H1 (cell line): ENCODE measurements around the gene ADCK2. TPM values are rescaled to one million over a fixed set of nuclear protein-coding genes. Genes with fewer than 3 reads are reported as not detected.

Source experiments
- CBX8 ChIP-seq: fragments of 300-800, 300-1000 bp; sonication (generic); IDR thresholded peaks from 2 replicates; pipeline ENCODE4 v1.7.1; 2016; ENCODE audit warnings: low read depth, low read length, borderline replicate concordance
- CHD2 ChIP-seq: IDR thresholded peaks from 2 replicates; pipeline ENCODE4 v1.6.1; 2012; ENCODE audit warnings: low read length, improper control_type of control experiment
- CREB1 ChIP-seq: IDR thresholded peaks from 2 replicates; pipeline ENCODE4 v1.6.1; 2012; ENCODE audit warnings: inconsistent platforms
- EGR1 ChIP-seq: IDR thresholded peaks from 2 replicates; pipeline ENCODE4 v1.6.1; 2011; ENCODE audit warnings: low read depth, low read length, borderline replicate concordance
- GABPA ChIP-seq: IDR thresholded peaks from 2 replicates; pipeline ENCODE4 v1.6.1; 2011; ENCODE audit warnings: mild to moderate bottlenecking, low read length, moderate library complexity, borderline replicate concordance; ENCODE audit not compliant: insufficient read depth
- JUN ChIP-seq: IDR thresholded peaks from 2 replicates; pipeline ENCODE4 v1.6.1; 2011; ENCODE audit warnings: low read depth, mild to moderate bottlenecking, improper control_type of control experiment, low read length
- MAFK ChIP-seq: IDR thresholded peaks from 2 replicates; pipeline ENCODE4 v1.6.1; 2012; ENCODE audit warnings: low read depth, mild to moderate bottlenecking, improper control_type of control experiment, low read length
- NRF1 ChIP-seq: IDR thresholded peaks from 2 replicates; pipeline ENCODE4 v1.6.1; 2011; ENCODE audit warnings: mild to moderate bottlenecking, low read depth, low read length, improper control_type of control experiment
- POLR2A ChIP-seq, 2 experiments: IDR thresholded peaks; 1 replicate in 1 of 2; 2 replicates in 1 of 2; pipeline ENCODE4 v1.6.1; 2011; ENCODE audit warnings: low read depth in 2 of 2, low read length in 2 of 2, mild to moderate bottlenecking in 2 of 2; ENCODE audit errors: control extremely low read depth in 1 of 2
- RFX5 ChIP-seq: IDR thresholded peaks from 2 replicates; pipeline ENCODE4 v1.6.1; 2011; ENCODE audit warnings: low read depth, low read length, improper control_type of control experiment, borderline replicate concordance
- RXRA ChIP-seq: IDR thresholded peaks from 2 replicates; pipeline ENCODE4 v1.6.1; 2011; ENCODE audit warnings: low read depth, mild to moderate bottlenecking, low read length, moderate library complexity; ENCODE audit not compliant: insufficient read depth
- SIN3A ChIP-seq, 2 experiments: IDR thresholded peaks in 1 of 2; conservative IDR thresholded peaks in 1 of 2; 2 replicates each; pipeline ENCODE4 v1.6.1; 2011 to 2012; ENCODE audit warnings: low read length in 2 of 2, improper control_type of control experiment in 1 of 2, low read depth in 1 of 2, mild to moderate bottlenecking in 1 of 2
- SIX5 ChIP-seq: IDR thresholded peaks from 2 replicates; pipeline ENCODE4 v1.6.1; 2011; ENCODE audit warnings: mild to moderate bottlenecking, low read depth, low read length
- polyA plus RNA-seq, 7 experiments: library from polyadenylated mRNA; depleted of rRNA in 3 of 7; stranded (reverse) in 5 of 7; unstranded in 2 of 7; fragments of >200 nt in 5 of 7; fragments of 200-250 nt in 2 of 7; gene quantifications; 1 replicate in 5 of 7; 2 replicates in 1 of 7; 4 replicates in 1 of 7; pipeline versions ENCODE4 v1.2.1 to v1.2.3, GENCODE V29; 2011 to 2013; ENCODE audit warnings: missing spikeins in 2 of 7, mixed read lengths in 2 of 7
- total RNA-seq: library from RNA; stranded (reverse); fragmentation: NEBNext Ultra II Directional; extraction: Animal tissue kit (Norgen Biotek cat#: 25700); gene quantifications from 2 replicates; pipeline ENCODE4 v1.2.1, GENCODE V29; 2021
- TF ChIP-seq, protein P1 (sequence below): IDR thresholded peaks from 2 replicates; pipeline ENCODE4 v1.6.1; 2012; ENCODE audit warnings: inconsistent platforms
- TF ChIP-seq, protein P2 (sequence below): IDR thresholded peaks from 2 replicates; pipeline ENCODE4 v1.6.1; 2012; ENCODE audit warnings: inconsistent platforms
- TF ChIP-seq, protein P3 (sequence below): IDR thresholded peaks from 2 replicates; pipeline ENCODE4 v1.6.1; 2011; ENCODE audit warnings: low read depth, mild to moderate bottlenecking, low read length; ENCODE audit not compliant: insufficient read depth

ADCK2 gene
- total and polyA plus RNA-seq, 2 of the 8 experiments (the other 6 are each of a cell fraction or from before 2014, with no cell fraction given) = 6.9 to 11.7 TPM

DNA sequence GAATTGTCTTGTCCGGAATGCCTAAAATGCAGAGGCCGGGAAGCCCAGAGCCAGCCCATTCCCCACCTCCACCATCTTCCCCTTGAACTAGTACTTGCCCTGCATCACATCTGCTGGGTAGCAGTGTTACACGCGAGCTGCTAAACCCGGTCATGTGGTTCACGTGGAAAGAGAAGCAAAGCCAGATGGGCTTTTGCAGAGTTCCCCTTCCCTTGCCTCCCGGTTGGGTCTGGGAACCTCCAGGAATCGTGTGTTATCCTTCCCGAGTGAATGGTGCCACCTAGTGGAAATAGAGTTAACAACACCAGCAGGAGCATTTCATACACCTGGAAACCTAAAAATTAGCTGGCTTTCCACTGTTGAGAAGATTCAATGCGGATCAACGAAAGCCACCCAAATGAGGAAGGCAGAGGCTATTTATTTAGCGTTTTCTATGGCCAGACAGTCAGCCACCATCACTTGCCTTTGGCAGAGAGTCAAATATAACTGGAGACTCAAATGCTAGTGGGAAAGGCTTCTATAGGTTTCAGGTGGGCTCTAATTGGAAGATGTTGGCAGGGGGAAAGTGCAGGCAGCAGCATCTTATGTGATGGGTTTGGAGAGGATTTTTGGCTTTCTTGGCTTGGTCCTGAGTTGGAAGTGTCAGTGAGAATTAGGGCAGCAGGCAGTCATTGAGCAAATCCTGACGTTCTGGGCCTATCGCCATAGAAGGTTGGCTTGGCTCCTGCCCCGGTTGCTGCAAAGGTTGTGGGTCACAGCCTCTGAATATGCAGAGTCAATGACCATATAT lies 19.2 kb upstream of the ADCK2 start (continued):
- 0 out of 2 replicates have a peak, but pooled peaks have one; percentile 21 for TF ChIP-seq EGR1
- no peak for TF ChIP-seq JUN
- TF ChIP-seq MAFK = no peak
- no peak for TF ChIP-seq NRF1
- no peak for TF ChIP-seq RFX5
- no peak; the same call in 1 of the 2 replicates for TF ChIP-seq GABPA
- TF ChIP-seq, protein P1, sequence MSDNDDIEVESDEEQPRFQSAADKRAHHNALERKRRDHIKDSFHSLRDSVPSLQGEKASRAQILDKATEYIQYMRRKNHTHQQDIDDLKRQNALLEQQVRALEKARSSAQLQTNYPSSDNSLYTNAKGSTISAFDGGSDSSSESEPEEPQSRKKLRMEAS = peak; percentile 83
- TF ChIP-seq RXRA = no peak
- TF ChIP-seq, protein P2, sequence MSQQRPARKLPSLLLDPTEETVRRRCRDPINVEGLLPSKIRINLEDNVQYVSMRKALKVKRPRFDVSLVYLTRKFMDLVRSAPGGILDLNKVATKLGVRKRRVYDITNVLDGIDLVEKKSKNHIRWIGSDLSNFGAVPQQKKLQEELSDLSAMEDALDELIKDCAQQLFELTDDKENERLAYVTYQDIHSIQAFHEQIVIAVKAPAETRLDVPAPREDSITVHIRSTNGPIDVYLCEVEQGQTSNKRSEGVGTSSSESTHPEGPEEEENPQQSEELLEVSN = peak; percentile 43; the same call in 1 of the 2 replicates
- TF ChIP-seq CREB1 = no peak
- no peak for TF ChIP-seq POLR2A (IDR thresholded peaks at IDR 0.05; ENCODE audit: control extremely low read depth in 1 of 2, low read depth in 2 of 2, low read length in 2 of 2)
- TF ChIP-seq, protein P3, sequence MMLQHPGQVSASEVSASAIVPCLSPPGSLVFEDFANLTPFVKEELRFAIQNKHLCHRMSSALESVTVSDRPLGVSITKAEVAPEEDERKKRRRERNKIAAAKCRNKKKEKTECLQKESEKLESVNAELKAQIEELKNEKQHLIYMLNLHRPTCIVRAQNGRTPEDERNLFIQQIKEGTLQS = no peak
- no peak for TF ChIP-seq CBX8
- TF ChIP-seq SIN3A (conservative IDR thresholded peaks at IDR 0.05 in 1 of 2, IDR thresholded peaks at IDR 0.05 in 1 of 2; ENCODE audit: low read depth in 1 of 2, low read length in 2 of 2) = peak in 1 of 2 experiments; percentile 69; a peak in 2 of 4 replicates
- 0 out of 2 replicates have a peak, but pooled peaks have one; percentile 45 for TF ChIP-seq CHD2
- TF ChIP-seq SIX5 = no peak
